ENCODE data around the gene PICALM. TPM values are rescaled to one million over a fixed set of nuclear protein-coding genes. Genes with fewer than 3 reads are reported as not detected.
"Not testable (repeated sequence)": the region's sequence is repeated elsewhere in the genome, so short reads cannot be mapped to it uniquely, and the experiment has no call there.

PICALM gene
- total and polyA plus RNA-seq, 2 of the 8 experiments (the other 6 are each of a cell fraction or from before 2014, with no cell fraction given): 69.4 to 71.3 TPM

- H2AK5ac ChIP-seq (ENCODE audit: low read depth, low read length); H3K56ac ChIP-seq (replicated peaks; ENCODE audit: insufficient read length, low read depth, low read length); FAIRE-seq; H3K27me3 ChIP-seq (replicated peaks in 1 of 4; ENCODE audit: control insufficient read depth in 3 of 4, extremely low read depth in 1 of 4, insufficient read depth in 3 of 4, low read length in 3 of 4); H2BK15ac ChIP-seq (ENCODE audit: low read length); H4K8ac ChIP-seq (ENCODE audit: extremely low read depth, insufficient read depth, low read length); H3K4me1 ChIP-seq (replicated peaks in 1 of 4; ENCODE audit: control insufficient read depth in 3 of 4, insufficient read depth in 4 of 4, low read length in 3 of 4); CTCF ChIA-PET (ENCODE audit: partially characterized antibody); H3K9me3 ChIP-seq (ENCODE audit: insufficient read depth in 2 of 2, low read depth in 1 of 2, low read length in 1 of 2); H3K4me3 ChIP-seq (ENCODE audit: extremely low read depth in 1 of 4, insufficient read depth in 2 of 4, low read depth in 3 of 4, low read length in 4 of 4); POLR2A ChIA-PET (ENCODE audit: partially characterized antibody); H3K9ac ChIP-seq (replicated peaks in 1 of 4; ENCODE audit: extremely low read depth in 1 of 4, low read depth in 3 of 4, low read length in 3 of 4); H3K18ac ChIP-seq (ENCODE audit: extremely low read depth, low read length); H3K36me3 ChIP-seq (ENCODE audit: control insufficient read depth in 2 of 4, insufficient read depth in 4 of 4, low read length in 3 of 4); H4K20me1 ChIP-seq (replicated peaks in 1 of 2; ENCODE audit: control insufficient read depth in 1 of 2, insufficient read depth in 2 of 2, low read length in 2 of 2); H2BK12ac ChIP-seq (ENCODE audit: low read depth, low read length); H4K91ac ChIP-seq (replicated peaks; ENCODE audit: insufficient read length, low read length); H3K79me2 ChIP-seq (ENCODE audit: control insufficient read depth in 1 of 2, insufficient read depth in 2 of 2, low read length in 2 of 2); H2BK20ac ChIP-seq (ENCODE audit: low read length); DNase-seq (ENCODE audit: low read depth in 1 of 2, low spot score in 2 of 2); H4K5ac ChIP-seq (ENCODE audit: insufficient read length, low read depth, low read length); H3K23me2 ChIP-seq (ENCODE audit: low read depth, low read length); H3K4ac ChIP-seq (replicated peaks; ENCODE audit: insufficient read length, low read depth, low read length); H2AFZ ChIP-seq (ENCODE audit: low read length); H3K23ac ChIP-seq (ENCODE audit: insufficient read length); H3K14ac ChIP-seq (ENCODE audit: insufficient read length); H2BK5ac ChIP-seq (ENCODE audit: low read depth, low read length); H3K4me2 ChIP-seq (ENCODE audit: insufficient read depth in 1 of 2, low read depth in 2 of 2, low read length in 2 of 2); H2BK120ac ChIP-seq (replicated peaks; ENCODE audit: low read depth, low read length); H3K27ac ChIP-seq (ENCODE audit: low read depth, low read length); H3K79me1 ChIP-seq (ENCODE audit: low read depth, low read length): not testable (repeated sequence)
- WGBS, 2 experiments (ENCODE audit: extremely low coverage in 1 of 2, insufficient coverage in 1 of 2, insufficient read length in 1 of 2, insufficient replicate concordance in 2 of 2, low coverage in 1 of 2, low lambda C conversion rate in 2 of 2, missing lambda C conversion rate in 1 of 2): 97% methylated on average over 3 of the region's 3 CpGs; no CpG with 5 or more reads in 1 of the 2 experiments
These were observed 37.1 kb upstream of the PICALM start for GRCh38 chr11:86106031-86106430.

GRCh38 chr11:86105601-86106000 lies 36.7 kb upstream of the PICALM start:
- H2AFZ ChIP-seq (ENCODE audit: low read length); H2AK5ac ChIP-seq (ENCODE audit: low read depth, low read length); H3K23ac ChIP-seq (ENCODE audit: insufficient read length); H4K20me1 ChIP-seq (replicated peaks in 1 of 2; ENCODE audit: control insufficient read depth in 1 of 2, insufficient read depth in 2 of 2, low read length in 2 of 2); H2BK12ac ChIP-seq (ENCODE audit: low read depth, low read length); H3K9ac ChIP-seq (replicated peaks in 1 of 4; ENCODE audit: extremely low read depth in 1 of 4, low read depth in 3 of 4, low read length in 3 of 4); DNase-seq (ENCODE audit: low read depth in 1 of 2, low spot score in 2 of 2); H3K18ac ChIP-seq (ENCODE audit: extremely low read depth, low read length); H3K56ac ChIP-seq (replicated peaks; ENCODE audit: insufficient read length, low read depth, low read length); H3K4me3 ChIP-seq (ENCODE audit: extremely low read depth in 1 of 4, insufficient read depth in 2 of 4, low read depth in 3 of 4, low read length in 4 of 4); H3K14ac ChIP-seq (ENCODE audit: insufficient read length); H3K23me2 ChIP-seq (ENCODE audit: low read depth, low read length); H4K91ac ChIP-seq (replicated peaks; ENCODE audit: insufficient read length, low read length); H2BK5ac ChIP-seq (ENCODE audit: low read depth, low read length); H2BK120ac ChIP-seq (replicated peaks; ENCODE audit: low read depth, low read length); H3K27me3 ChIP-seq (replicated peaks in 1 of 4; ENCODE audit: control insufficient read depth in 3 of 4, extremely low read depth in 1 of 4, insufficient read depth in 3 of 4, low read length in 3 of 4); H3K27ac ChIP-seq (ENCODE audit: low read depth, low read length); H3K9me3 ChIP-seq (ENCODE audit: insufficient read depth in 2 of 2, low read depth in 1 of 2, low read length in 1 of 2); H3K79me1 ChIP-seq (ENCODE audit: low read depth, low read length); H2BK15ac ChIP-seq (ENCODE audit: low read length); H3K4me2 ChIP-seq (ENCODE audit: insufficient read depth in 1 of 2, low read depth in 2 of 2, low read length in 2 of 2); FAIRE-seq; CTCF ChIA-PET (ENCODE audit: partially characterized antibody); H3K4ac ChIP-seq (replicated peaks; ENCODE audit: insufficient read length, low read depth, low read length); H3K36me3 ChIP-seq (ENCODE audit: control insufficient read depth in 2 of 4, insufficient read depth in 4 of 4, low read length in 3 of 4); H3K4me1 ChIP-seq (replicated peaks in 1 of 4; ENCODE audit: control insufficient read depth in 3 of 4, insufficient read depth in 4 of 4, low read length in 3 of 4); POLR2A ChIA-PET (ENCODE audit: partially characterized antibody); H3K79me2 ChIP-seq (ENCODE audit: control insufficient read depth in 1 of 2, insufficient read depth in 2 of 2, low read length in 2 of 2); H2BK20ac ChIP-seq (ENCODE audit: low read length); H4K5ac ChIP-seq (ENCODE audit: insufficient read length, low read depth, low read length); H4K8ac ChIP-seq (ENCODE audit: extremely low read depth, insufficient read depth, low read length): not testable (repeated sequence)
- no CpG with 5 or more reads among the region's 2 CpGs for WGBS, 2 experiments (ENCODE audit: extremely low coverage in 1 of 2, insufficient coverage in 1 of 2, insufficient read length in 1 of 2, insufficient replicate concordance in 2 of 2, low coverage in 1 of 2, low lambda C conversion rate in 2 of 2, missing lambda C conversion rate in 1 of 2)

Measured in H1 (cell line).